HepG2 (cell line): ENCODE measurements around the gene LOXL3. TPM values are rescaled to one million over a fixed set of nuclear protein-coding genes. Genes with fewer than 3 reads are reported as not detected.
A peak's percentile ranks its signal among the peaks of the same experiment; 100 is the strongest.

ENCODE experiments used
- EZH2 ChIP-seq: conservative IDR thresholded peaks from 2 replicates; pipeline ENCODE4 v1.6.1; 2012; ENCODE audit warnings: mild to moderate bottlenecking, low read depth, low read length, moderate library complexity
- GLI4 ChIP-seq: sonication (generic); formaldehyde crosslinking; IDR thresholded peaks from 2 replicates; pipeline ENCODE4 v1.5.1; 2020; ENCODE audit warnings: missing genetic modification reagents, mild to moderate bottlenecking, moderate library complexity, borderline replicate concordance
- MTF1 ChIP-seq: sonication (generic); formaldehyde crosslinking; IDR thresholded peaks from 2 replicates; pipeline ENCODE4 v1.5.0; 2020; ENCODE audit warnings: missing genetic modification reagents
- MXI1 ChIP-seq: IDR thresholded peaks from 3 replicates; pipeline ENCODE4 v1.6.1; 2012; ENCODE audit warnings: low read depth, low read length, inconsistent platforms, borderline replicate concordance
- PAWR ChIP-seq: sonication (generic); formaldehyde crosslinking; IDR thresholded peaks from 2 replicates; pipeline ENCODE4 v1.4.0; 2020; ENCODE audit warnings: missing genetic modification reagents, mild to moderate bottlenecking, borderline replicate concordance
- POLR2G ChIP-seq: fragments of 200-400 bp; formaldehyde crosslinking; IDR thresholded peaks from 2 replicates; pipeline ENCODE4 v1.6.1; 2018; ENCODE audit warnings: mild to moderate bottlenecking, low read depth, low read length, moderate library complexity
- SKI ChIP-seq: fragments of 450-650 bp; IDR thresholded peaks from one replicate; pipeline ENCODE4 v1.6.1; 2018; ENCODE audit warnings: mild to moderate bottlenecking; ENCODE audit not compliant: partially characterized antibody
- SMC3 ChIP-seq: IDR thresholded peaks from 2 replicates; pipeline ENCODE4 v1.6.1; 2011; ENCODE audit warnings: low read length, improper control_type of control experiment
- SSRP1 ChIP-seq: IDR thresholded peaks from 2 replicates; pipeline ENCODE4 v1.6.1; 2016; ENCODE audit warnings: control low read depth
- ZMYM2 ChIP-seq: sonication (generic); formaldehyde crosslinking; IDR thresholded peaks from 2 replicates; pipeline ENCODE4 v1.8.0; 2022; ENCODE audit warnings: mild to moderate bottlenecking, missing genetic modification reagents
- ZNF331 ChIP-seq: sonication (generic); formaldehyde crosslinking; IDR thresholded peaks from 2 replicates; pipeline ENCODE4 v1.4.0; 2020; ENCODE audit warnings: missing genetic modification reagents
- ZNF546 ChIP-seq: sonication (generic); formaldehyde crosslinking; conservative IDR thresholded peaks from 2 replicates; pipeline ENCODE4 v1.8.1; 2023; ENCODE audit warnings: mild to moderate bottlenecking, missing genetic modification reagents
- polyA plus RNA-seq, 8 experiments: library from polyadenylated mRNA; depleted of rRNA in 3 of 8; stranded (reverse) in 7 of 8; unstranded in 1 of 8; fragments of >200 nt; fragmentation: Illumina TruSeq in 4 of 8; extraction: Trizol in 4 of 8; gene quantifications; 2 replicates each; pipeline versions ENCODE4 v1.2.1 to v1.2.3, GENCODE V29; 2011 to 2016; ENCODE audit warnings: low read depth in 4 of 8, missing spikeins in 1 of 8, mixed read lengths in 1 of 8; ENCODE audit not compliant: insufficient read depth in 1 of 8
- total RNA-seq, 5 experiments: library from RNA; depleted of rRNA; stranded (reverse); fragments of >200 nt; fragmentation: Illumina TruSeq; extraction: Trizol; gene quantifications; 2 replicates each; pipeline ENCODE4 v1.2.3, GENCODE V29; 2016; ENCODE audit warnings: low read depth in 1 of 5
- TF ChIP-seq, protein P1 (sequence below): sonication (generic); formaldehyde crosslinking; IDR thresholded peaks from 2 replicates; pipeline ENCODE4 v1.5.0; 2020; ENCODE audit warnings: mild to moderate bottlenecking, missing genetic modification reagents, moderate library complexity
- TF ChIP-seq, protein P2 (sequence below): sonication (generic); formaldehyde crosslinking; IDR thresholded peaks from 2 replicates; pipeline ENCODE4 v1.5.1; 2020; ENCODE audit warnings: mild to moderate bottlenecking, missing genetic modification reagents
- TF ChIP-seq, protein P3 (sequence below): sonication (generic); formaldehyde crosslinking; IDR thresholded peaks from 2 replicates; pipeline ENCODE4 v1.4.0; 2020; ENCODE audit warnings: mild to moderate bottlenecking, missing genetic modification reagents
- TF ChIP-seq, protein P4 (sequence below): IDR thresholded peaks from 2 replicates; pipeline ENCODE4 v1.4.0; 2020; ENCODE audit warnings: mild to moderate bottlenecking, missing genetic modification reagents
- TF ChIP-seq, protein P5 (sequence below): sonication (generic); formaldehyde crosslinking; IDR thresholded peaks from 2 replicates; pipeline ENCODE4 v1.4.0; 2020; ENCODE audit warnings: missing genetic modification reagents

Gene LOXL3
- total and polyA plus RNA-seq, 2 of the 13 experiments (the other 11 are each of a cell fraction or from before 2014, with no cell fraction given): 0.55 to 6.5 TPM

DNA sequence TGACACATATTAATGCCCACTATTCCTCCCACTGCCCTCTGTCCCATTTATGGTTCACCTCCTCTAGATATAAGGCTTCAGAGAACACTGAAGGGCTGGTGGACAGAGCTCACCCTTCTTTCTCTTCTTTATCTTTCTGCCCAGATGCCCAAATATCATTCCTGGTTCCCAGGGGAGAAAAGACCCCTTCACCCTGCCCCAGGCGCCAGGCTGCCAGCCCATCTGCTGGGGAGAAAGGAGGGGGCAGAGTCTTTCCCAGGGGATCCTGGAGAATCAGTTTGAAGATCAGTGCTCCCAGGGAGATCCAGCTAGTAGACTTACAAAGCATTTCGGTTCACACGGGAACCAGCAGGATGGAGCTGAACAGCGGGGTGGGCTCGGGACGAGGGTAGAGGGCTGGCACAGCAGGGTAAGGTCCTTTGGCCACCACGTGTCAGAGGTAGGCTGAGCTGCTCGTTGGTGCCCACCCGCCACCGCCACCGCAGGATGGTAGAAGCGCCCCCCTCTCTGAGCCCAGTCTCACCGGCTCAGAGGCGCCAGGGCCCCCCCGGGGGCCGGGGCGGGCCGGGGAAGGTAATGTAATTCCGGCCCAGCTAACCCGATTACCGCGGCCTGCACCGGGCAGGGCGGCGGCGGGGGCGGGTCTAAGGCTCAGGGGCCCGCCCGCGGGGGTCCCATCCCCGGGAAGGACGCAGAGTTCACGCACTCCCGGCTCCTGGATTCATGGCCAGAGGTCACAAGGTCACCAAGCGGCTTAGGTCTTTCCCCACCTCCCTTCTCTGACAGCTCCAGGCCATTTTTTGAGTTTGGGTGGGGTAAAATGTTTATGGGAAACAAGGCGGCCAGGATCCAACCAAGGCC is 40.8 kb downstream of the LOXL3 start (continued):
- TF ChIP-seq SSRP1 (CRISPR knock-in tag) (no peak), PAWR (CRISPR knock-in tag) (no peak), ZNF546 (CRISPR knock-in tag) (no peak), ZMYM2 (CRISPR knock-in tag) (no peak), GLI4 (CRISPR knock-in tag) (no peak), ZNF331 (no peak), MXI1 (no peak), MTF1 (no peak), SKI (no peak), EZH2 (no peak), SMC3 (no peak), POLR2G (peak; percentile 67)
- TF ChIP-seq, protein P1, sequence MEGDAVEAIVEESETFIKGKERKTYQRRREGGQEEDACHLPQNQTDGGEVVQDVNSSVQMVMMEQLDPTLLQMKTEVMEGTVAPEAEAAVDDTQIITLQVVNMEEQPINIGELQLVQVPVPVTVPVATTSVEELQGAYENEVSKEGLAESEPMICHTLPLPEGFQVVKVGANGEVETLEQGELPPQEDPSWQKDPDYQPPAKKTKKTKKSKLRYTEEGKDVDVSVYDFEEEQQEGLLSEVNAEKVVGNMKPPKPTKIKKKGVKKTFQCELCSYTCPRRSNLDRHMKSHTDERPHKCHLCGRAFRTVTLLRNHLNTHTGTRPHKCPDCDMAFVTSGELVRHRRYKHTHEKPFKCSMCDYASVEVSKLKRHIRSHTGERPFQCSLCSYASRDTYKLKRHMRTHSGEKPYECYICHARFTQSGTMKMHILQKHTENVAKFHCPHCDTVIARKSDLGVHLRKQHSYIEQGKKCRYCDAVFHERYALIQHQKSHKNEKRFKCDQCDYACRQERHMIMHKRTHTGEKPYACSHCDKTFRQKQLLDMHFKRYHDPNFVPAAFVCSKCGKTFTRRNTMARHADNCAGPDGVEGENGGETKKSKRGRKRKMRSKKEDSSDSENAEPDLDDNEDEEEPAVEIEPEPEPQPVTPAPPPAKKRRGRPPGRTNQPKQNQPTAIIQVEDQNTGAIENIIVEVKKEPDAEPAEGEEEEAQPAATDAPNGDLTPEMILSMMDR (CRISPR knock-in tag): no peak
- TF ChIP-seq, protein P2, sequence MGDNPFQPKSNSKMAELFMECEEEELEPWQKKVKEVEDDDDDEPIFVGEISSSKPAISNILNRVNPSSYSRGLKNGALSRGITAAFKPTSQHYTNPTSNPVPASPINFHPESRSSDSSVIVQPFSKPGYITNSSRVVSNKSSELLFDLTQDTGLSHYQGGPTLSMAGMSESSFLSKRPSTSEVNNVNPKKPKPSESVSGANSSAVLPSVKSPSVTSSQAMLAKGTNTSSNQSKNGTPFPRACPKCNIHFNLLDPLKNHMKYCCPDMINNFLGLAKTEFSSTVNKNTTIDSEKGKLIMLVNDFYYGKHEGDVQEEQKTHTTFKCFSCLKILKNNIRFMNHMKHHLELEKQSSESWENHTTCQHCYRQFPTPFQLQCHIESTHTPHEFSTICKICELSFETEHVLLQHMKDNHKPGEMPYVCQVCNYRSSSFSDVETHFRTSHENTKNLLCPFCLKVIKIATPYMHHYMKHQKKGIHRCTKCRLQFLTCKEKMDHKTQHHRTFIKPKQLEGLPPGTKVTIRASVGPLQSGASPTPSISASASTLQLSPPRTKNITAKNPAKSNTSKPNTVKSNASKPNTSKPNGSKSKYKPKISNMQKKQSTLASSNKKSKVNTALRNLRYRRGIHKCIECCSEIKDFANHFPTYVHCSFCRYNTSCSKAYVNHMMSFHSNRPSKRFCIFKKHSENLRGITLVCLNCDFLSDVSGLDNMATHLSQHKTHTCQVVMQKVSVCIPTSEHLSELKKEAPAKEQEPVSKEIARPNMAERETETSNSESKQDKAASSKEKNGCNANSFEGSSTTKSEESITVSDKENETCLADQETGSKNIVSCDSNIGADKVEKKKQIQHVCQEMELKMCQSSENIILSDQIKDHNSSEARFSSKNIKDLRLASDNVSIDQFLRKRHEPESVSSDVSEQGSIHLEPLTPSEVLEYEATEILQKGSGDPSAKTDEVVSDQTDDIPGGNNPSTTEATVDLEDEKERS (CRISPR knock-in tag): peak; percentile 74
- TF ChIP-seq, protein P3, sequence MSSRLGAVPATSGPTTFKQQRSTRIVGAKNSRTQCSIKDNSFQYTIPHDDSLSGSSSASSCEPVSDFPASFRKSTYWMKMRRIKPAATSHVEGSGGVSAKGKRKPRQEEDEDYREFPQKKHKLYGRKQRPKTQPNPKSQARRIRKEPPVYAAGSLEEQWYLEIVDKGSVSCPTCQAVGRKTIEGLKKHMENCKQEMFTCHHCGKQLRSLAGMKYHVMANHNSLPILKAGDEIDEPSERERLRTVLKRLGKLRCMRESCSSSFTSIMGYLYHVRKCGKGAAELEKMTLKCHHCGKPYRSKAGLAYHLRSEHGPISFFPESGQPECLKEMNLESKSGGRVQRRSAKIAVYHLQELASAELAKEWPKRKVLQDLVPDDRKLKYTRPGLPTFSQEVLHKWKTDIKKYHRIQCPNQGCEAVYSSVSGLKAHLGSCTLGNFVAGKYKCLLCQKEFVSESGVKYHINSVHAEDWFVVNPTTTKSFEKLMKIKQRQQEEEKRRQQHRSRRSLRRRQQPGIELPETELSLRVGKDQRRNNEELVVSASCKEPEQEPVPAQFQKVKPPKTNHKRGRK (CRISPR knock-in tag): no peak
- TF ChIP-seq, protein P4, sequence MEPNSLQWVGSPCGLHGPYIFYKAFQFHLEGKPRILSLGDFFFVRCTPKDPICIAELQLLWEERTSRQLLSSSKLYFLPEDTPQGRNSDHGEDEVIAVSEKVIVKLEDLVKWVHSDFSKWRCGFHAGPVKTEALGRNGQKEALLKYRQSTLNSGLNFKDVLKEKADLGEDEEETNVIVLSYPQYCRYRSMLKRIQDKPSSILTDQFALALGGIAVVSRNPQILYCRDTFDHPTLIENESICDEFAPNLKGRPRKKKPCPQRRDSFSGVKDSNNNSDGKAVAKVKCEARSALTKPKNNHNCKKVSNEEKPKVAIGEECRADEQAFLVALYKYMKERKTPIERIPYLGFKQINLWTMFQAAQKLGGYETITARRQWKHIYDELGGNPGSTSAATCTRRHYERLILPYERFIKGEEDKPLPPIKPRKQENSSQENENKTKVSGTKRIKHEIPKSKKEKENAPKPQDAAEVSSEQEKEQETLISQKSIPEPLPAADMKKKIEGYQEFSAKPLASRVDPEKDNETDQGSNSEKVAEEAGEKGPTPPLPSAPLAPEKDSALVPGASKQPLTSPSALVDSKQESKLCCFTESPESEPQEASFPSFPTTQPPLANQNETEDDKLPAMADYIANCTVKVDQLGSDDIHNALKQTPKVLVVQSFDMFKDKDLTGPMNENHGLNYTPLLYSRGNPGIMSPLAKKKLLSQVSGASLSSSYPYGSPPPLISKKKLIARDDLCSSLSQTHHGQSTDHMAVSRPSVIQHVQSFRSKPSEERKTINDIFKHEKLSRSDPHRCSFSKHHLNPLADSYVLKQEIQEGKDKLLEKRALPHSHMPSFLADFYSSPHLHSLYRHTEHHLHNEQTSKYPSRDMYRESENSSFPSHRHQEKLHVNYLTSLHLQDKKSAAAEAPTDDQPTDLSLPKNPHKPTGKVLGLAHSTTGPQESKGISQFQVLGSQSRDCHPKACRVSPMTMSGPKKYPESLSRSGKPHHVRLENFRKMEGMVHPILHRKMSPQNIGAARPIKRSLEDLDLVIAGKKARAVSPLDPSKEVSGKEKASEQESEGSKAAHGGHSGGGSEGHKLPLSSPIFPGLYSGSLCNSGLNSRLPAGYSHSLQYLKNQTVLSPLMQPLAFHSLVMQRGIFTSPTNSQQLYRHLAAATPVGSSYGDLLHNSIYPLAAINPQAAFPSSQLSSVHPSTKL (CRISPR knock-in tag): peak; percentile 45; the same call in 1 of the 2 replicates
- TF ChIP-seq, protein P5, sequence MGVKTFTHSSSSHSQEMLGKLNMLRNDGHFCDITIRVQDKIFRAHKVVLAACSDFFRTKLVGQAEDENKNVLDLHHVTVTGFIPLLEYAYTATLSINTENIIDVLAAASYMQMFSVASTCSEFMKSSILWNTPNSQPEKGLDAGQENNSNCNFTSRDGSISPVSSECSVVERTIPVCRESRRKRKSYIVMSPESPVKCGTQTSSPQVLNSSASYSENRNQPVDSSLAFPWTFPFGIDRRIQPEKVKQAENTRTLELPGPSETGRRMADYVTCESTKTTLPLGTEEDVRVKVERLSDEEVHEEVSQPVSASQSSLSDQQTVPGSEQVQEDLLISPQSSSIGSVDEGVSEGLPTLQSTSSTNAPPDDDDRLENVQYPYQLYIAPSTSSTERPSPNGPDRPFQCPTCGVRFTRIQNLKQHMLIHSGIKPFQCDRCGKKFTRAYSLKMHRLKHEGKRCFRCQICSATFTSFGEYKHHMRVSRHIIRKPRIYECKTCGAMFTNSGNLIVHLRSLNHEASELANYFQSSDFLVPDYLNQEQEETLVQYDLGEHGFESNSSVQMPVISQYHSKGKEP (CRISPR knock-in tag): no peak
